ENCODE results near the gene LMO3. TPM values are rescaled to one million over a fixed set of nuclear protein-coding genes. Genes with fewer than 3 reads are reported as not detected.

The LMO3 gene
- total and polyA plus RNA-seq, 2 donors (not counting 3 experiments of a cell fraction or from before 2014, with no cell fraction given): not detected

DNA sequence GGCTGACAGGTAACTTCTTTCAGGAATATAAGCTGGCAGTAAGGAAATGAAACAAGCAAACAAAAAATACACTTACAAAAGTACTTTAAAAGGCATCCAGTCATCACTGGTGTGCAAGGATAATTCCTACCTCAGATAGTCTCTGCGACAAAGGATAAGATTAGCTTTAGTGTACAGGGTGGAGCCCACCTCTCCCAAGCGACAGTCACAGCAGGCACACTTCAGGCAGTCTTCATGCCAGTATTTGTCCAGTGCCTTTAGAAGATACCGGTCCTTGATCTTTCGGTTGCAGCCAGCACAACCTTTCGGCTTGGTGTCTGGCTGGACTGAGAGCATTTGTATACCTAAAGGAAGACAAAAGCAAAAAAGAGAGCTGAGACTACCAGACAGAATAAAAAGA is 5.4 kb downstream of the LMO3 start:
- no peak overlapping the region for H3K27ac ChIP-seq (ENCODE audit: insufficient read depth, low read depth, low read length)
- intact Hi-C loops (cut with micrococcal nuclease): no loop called here
- ChIA-PET CTCF (interaction anchor here (0.9 kb wide), 1 partner anchor 10 kb away, joined by 3 read pairs; no protein-coding TSS in a partner anchor), POLR2A (no interaction called here)
- no peaks in the 10 kb centered on the region for H3K9me1 ChIP-seq (replicated peaks; ENCODE audit: control insufficient read depth, extremely low read depth, insufficient read depth, low read length)
- FAIRE-seq: no peak
- no TSS peak for BruUV-seq (replicated peaks)
- H3K4me2 ChIP-seq (ENCODE audit: insufficient read depth, low read length): no peak overlapping the region
- no peak overlapping the region for H2AFZ ChIP-seq (ENCODE audit: low read depth, low read length)
- H3K36me3 ChIP-seq (ENCODE audit: control insufficient read depth in 2 of 2, extremely low read depth in 1 of 2, insufficient read depth in 2 of 2, low read length in 2 of 2): no peaks in the 10 kb centered on the region
- H3K4me1 ChIP-seq (ENCODE audit: control insufficient read depth, extremely low read depth, insufficient read depth, low read length): no peaks in the 10 kb centered on the region
- no peaks in the 10 kb centered on the region for H3K79me2 ChIP-seq (ENCODE audit: control insufficient read depth, insufficient read depth, low read length)
- peaks cover 1 to 13% of the 10 kb centered on the region in 2 experiments for H3K27me3 ChIP-seq (ENCODE audit: control insufficient read depth in 2 of 2, insufficient read depth in 2 of 2, low read length in 2 of 2)
- dilution Hi-C loops (cut with MboI; ENCODE audit: extremely low pct_ligation_motif_present, low sequenced_read_pairs): no loop called here
- TF ChIP-seq GATA2 (IDR thresholded peaks at IDR 0.05; ENCODE audit: insufficient read depth, insufficient read length, low read depth, low read length) (no peak), POLR2AphosphoS5 (IDR thresholded peaks at IDR 0.05; ENCODE audit: insufficient read depth, low read depth, low read length) (no peak), POLR2A (IDR thresholded peaks at IDR 0.05; ENCODE audit: low read depth, low read length) (no peak), FOS (IDR thresholded peaks at IDR 0.05; ENCODE audit: borderline replicate concordance, insufficient read depth, low read length) (no peak), JUN (IDR thresholded peaks at IDR 0.05; ENCODE audit: borderline replicate concordance, insufficient read depth, insufficient read length, low read depth) (no peak), EZH2 (IDR thresholded peaks at IDR 0.05; ENCODE audit: borderline replicate concordance, low read depth, low read length, severe bottlenecking) (no peak), MYC (IDR thresholded peaks at IDR 0.05; ENCODE audit: low read depth, low read length) (no peak)
- TF ChIP-seq, protein P1, sequence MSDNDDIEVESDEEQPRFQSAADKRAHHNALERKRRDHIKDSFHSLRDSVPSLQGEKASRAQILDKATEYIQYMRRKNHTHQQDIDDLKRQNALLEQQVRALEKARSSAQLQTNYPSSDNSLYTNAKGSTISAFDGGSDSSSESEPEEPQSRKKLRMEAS (IDR thresholded peaks at IDR 0.05; ENCODE audit: insufficient read depth, insufficient read length): no peak
- TF ChIP-seq, protein P2, sequence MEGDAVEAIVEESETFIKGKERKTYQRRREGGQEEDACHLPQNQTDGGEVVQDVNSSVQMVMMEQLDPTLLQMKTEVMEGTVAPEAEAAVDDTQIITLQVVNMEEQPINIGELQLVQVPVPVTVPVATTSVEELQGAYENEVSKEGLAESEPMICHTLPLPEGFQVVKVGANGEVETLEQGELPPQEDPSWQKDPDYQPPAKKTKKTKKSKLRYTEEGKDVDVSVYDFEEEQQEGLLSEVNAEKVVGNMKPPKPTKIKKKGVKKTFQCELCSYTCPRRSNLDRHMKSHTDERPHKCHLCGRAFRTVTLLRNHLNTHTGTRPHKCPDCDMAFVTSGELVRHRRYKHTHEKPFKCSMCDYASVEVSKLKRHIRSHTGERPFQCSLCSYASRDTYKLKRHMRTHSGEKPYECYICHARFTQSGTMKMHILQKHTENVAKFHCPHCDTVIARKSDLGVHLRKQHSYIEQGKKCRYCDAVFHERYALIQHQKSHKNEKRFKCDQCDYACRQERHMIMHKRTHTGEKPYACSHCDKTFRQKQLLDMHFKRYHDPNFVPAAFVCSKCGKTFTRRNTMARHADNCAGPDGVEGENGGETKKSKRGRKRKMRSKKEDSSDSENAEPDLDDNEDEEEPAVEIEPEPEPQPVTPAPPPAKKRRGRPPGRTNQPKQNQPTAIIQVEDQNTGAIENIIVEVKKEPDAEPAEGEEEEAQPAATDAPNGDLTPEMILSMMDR (IDR thresholded peaks at IDR 0.05; ENCODE audit: extremely low read depth in 1 of 2, insufficient read depth in 1 of 2, low read depth in 1 of 2, low read length in 2 of 2): no peak
- H3K4me3 ChIP-seq (replicated peaks in 1 of 3; ENCODE audit: insufficient read depth in 1 of 3, low read depth in 1 of 3, low read length in 3 of 3): no peak overlapping the region
- H3K9me3 ChIP-seq (replicated peaks; ENCODE audit: control insufficient read depth, insufficient read depth, low read length): no peaks in the 10 kb centered on the region
- H3K9ac ChIP-seq (replicated peaks; ENCODE audit: extremely low read depth, insufficient read depth, low read length): no peak overlapping the region
- H4K20me1 ChIP-seq (replicated peaks; ENCODE audit: control insufficient read depth, extremely low read depth, insufficient read depth, low read length): no peaks in the 10 kb centered on the region
- no peak for DNase-seq (ENCODE audit: low read depth, low spot score)

Measured in endothelial cell of umbilical vein (primary cell).